Lower lobe of right lung (tissue), 2 donors: ENCODE results near the gene PRSS33. TPM values are rescaled to one million over a fixed set of nuclear protein-coding genes. Genes with fewer than 3 reads are reported as not detected.

Source experiments
- ATAC-seq, 2 donors: fragments of 200-7000 bp; cut with Tn5 transposase; one replicate each; pipeline ENCODE4 v1.9.1; 2020 to 2022; ENCODE audit warnings: mild to moderate bottlenecking in 2 of 2, moderate library complexity in 2 of 2
- DNase-seq: peaks from one replicate; pipeline ENCODE4 v3.0.0-alpha.2; 2020
- H3K27ac ChIP-seq: fragments of 200-600 bp; one replicate; pipeline ENCODE4 v1.8.0; 2022
- H3K27me3 ChIP-seq: fragments of 200-600 bp; one replicate; pipeline ENCODE4 v1.8.0; 2022; ENCODE audit warnings: low read depth
- H3K36me3 ChIP-seq: fragments of 200-600 bp; one replicate; pipeline ENCODE4 v1.8.0; 2022; ENCODE audit warnings: mild to moderate bottlenecking
- H3K4me1 ChIP-seq: fragments of 200-600 bp; one replicate; pipeline ENCODE4 v1.8.0; 2022
- H3K4me3 ChIP-seq: fragments of 200-600 bp; one replicate; pipeline ENCODE4 v1.8.0; 2022; ENCODE audit warnings: mild to moderate bottlenecking
- H3K9me3 ChIP-seq: fragments of 200-600 bp; one replicate; pipeline ENCODE4 v1.8.0; 2022
- intact Hi-C: fragments of 100-400 bp; cut with DNase I; formaldehyde crosslinking; loops from one replicate; pipeline ENCODE4 v1.11.0; 2022
- total RNA-seq: library from RNA; stranded (reverse); fragmentation: NEBNext Ultra II Directional; extraction: Animal tissue kit (Norgen Biotek cat#: 25700); gene quantifications from one replicate; pipeline ENCODE4 v1.2.1, GENCODE V29; 2021
- TF ChIP-seq, protein P1 (sequence below): fragments of 200-600 bp; IDR thresholded peaks from one replicate; pipeline ENCODE4 v1.8.0; 2022; ENCODE audit warnings: antibody characterized with exemption, mild to moderate bottlenecking
- donor health status: DM: no; HTN: yes; CAD: no; lungs with severe emphysema.

The PRSS33 gene
- total RNA-seq, 1 donor from 2014 or later = not detected

DNA sequence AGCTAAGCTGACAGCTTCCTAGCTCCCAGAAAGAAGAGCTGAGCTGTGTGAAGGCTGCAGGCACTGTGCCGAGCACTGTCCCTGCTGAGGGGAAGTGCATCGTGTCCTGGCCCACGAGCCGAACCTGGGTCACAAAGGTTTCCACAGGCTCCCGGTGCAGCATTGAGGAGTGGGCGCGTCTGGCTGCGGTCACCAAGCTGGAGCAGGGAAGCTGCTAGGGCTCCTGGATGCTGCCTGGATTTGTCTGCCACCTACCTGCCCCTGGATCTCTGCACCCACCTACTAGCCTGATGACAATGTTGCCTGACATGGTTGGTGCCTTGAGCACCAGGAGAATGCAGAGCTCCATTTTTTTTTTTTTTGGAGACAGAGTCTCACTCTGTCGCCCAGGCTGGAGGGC, 41.4 kb downstream of the PRSS33 start:
- intact Hi-C loops = no loop called here
- no peak overlapping the region for H3K27ac ChIP-seq
- no peaks in the 10 kb centered on the region for H3K4me1 ChIP-seq
- ATAC-seq (no peak), DNase-seq (peak; percentile 18)
- no peaks in the 10 kb centered on the region for H3K27me3 ChIP-seq
- no peak overlapping the region for H3K4me3 ChIP-seq
- H3K36me3 ChIP-seq = no peaks in the 10 kb centered on the region
- TF ChIP-seq, protein P1, sequence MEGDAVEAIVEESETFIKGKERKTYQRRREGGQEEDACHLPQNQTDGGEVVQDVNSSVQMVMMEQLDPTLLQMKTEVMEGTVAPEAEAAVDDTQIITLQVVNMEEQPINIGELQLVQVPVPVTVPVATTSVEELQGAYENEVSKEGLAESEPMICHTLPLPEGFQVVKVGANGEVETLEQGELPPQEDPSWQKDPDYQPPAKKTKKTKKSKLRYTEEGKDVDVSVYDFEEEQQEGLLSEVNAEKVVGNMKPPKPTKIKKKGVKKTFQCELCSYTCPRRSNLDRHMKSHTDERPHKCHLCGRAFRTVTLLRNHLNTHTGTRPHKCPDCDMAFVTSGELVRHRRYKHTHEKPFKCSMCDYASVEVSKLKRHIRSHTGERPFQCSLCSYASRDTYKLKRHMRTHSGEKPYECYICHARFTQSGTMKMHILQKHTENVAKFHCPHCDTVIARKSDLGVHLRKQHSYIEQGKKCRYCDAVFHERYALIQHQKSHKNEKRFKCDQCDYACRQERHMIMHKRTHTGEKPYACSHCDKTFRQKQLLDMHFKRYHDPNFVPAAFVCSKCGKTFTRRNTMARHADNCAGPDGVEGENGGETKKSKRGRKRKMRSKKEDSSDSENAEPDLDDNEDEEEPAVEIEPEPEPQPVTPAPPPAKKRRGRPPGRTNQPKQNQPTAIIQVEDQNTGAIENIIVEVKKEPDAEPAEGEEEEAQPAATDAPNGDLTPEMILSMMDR = no peak
- H3K9me3 ChIP-seq = no peaks in the 10 kb centered on the region

DNA sequence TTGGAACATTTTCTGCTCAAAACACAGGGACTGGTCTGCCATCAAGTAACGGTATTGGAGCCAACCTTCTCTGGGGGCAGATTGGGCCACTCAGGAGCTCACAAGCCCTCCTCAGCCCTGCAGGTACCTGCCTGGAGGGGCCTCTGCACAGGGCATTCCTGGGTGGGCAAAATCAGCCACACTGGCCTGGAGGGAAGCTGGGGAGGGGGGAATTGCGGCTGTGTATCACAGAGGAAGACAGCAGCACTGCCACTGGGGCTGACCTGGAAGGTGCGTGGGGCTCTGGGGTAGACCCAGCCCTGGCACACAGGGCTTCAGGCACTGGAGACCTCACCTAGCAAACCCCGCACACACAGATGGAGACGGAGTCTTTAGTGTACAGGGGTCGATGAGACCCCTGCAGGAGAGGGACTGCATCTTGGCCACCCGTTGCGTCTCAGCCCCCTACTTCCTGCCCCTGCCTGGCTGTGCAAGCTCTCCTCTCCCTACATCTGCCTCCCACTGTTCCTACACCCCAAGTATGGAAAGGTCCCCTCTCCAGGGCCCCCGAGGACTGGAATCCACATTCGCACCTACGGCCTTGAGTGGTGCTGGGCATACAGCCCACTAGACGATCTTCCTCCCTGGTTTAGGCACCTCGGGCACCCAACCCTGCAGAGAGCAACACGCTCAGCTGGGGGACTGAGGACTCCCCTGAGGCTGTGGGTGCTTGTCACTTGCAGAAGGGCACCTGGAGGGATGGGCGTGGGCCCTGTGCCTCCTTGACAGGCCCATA, 42.1 kb downstream of the PRSS33 start:
- TF ChIP-seq, protein P1 = no peak
- H3K27ac ChIP-seq = no peak overlapping the region
- intact Hi-C loops = no loop called here
- DNase-seq (peak; percentile 37), ATAC-seq (no peak)
- no peaks in the 10 kb centered on the region for H3K9me3 ChIP-seq
- no peaks in the 10 kb centered on the region for H3K27me3 ChIP-seq
- no peaks in the 10 kb centered on the region for H3K36me3 ChIP-seq
- H3K4me1 ChIP-seq = no peaks in the 10 kb centered on the region
- no peak overlapping the region for H3K4me3 ChIP-seq

DNA sequence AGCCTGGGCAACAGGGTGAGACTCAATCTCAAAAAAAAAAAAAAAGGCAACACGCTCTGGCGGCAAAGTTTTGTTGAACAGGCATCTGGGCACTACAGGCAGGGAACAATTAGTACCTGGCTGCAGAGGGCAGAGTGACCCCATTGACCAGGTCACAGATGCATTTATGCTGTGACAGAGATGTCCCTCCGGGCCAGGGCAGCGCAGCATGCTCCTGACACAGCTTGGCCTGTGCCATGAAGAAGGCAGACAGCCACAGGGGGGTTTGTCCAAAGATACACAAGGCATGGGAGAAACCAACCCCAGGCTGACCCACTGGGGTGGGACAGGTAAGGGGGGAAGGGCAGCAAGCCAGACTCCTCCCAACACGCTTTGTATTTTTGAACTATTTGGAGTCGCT, 42.6 kb downstream of the PRSS33 start:
- DNase-seq (peak; percentile 10), ATAC-seq (no peak)
- H3K27me3 ChIP-seq = no peaks in the 10 kb centered on the region
- no peaks in the 10 kb centered on the region for H3K4me1 ChIP-seq
- no peaks in the 10 kb centered on the region for H3K36me3 ChIP-seq
- no peak overlapping the region for H3K27ac ChIP-seq
- H3K4me3 ChIP-seq = no peak overlapping the region
- no peaks in the 10 kb centered on the region for H3K9me3 ChIP-seq
- TF ChIP-seq, protein P1 = no peak
- intact Hi-C loops = no loop called here

DNA sequence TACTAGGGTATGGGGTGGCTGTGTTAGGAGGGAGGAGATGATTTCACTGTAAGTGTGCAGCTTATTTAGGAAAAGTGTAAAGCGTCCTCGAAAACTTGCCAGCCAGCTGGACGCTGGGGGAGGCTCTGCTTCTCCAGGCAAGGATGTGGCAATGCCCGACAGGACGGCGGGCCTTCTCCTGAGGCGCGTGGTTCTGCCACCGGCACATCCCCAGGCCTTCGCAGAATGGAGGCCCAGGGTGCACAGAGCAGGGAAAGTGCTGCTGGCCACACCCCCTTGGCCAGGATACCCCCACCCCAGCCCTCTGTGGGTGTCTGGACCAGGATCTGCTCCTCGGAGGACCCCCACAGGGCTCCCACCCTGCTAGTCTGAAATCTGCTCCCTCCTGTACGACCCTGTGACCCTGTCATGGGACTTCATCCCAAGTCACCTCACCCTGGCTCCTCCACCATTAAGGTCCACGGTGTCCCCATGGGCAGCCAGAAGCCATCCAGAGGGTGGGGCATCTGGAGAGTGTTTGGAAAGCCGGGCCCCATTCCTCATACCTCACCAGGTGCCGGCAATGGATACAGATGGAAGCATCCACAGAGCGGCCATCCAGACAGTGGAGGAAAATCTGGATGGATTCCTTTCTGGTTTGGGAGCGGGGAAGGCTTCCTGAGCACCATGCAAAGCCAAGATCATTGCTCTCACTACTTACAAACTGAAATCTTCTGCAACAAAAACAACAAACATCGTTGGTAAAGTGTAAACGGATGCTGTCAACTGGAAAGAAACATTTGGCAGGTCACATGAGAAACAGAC, 44.2 kb downstream of the PRSS33 start:
- TF ChIP-seq, protein P1 = no peak
- ATAC-seq (peak in 1 of 2 donors; percentile 7), DNase-seq (peak; percentile 36)
- H3K27ac ChIP-seq = no peak overlapping the region
- H3K4me1 ChIP-seq = no peaks in the 10 kb centered on the region
- intact Hi-C loops = no loop called here
- H3K27me3 ChIP-seq = no peaks in the 10 kb centered on the region
- no peak overlapping the region for H3K4me3 ChIP-seq
- H3K9me3 ChIP-seq = no peaks in the 10 kb centered on the region
- no peaks in the 10 kb centered on the region for H3K36me3 ChIP-seq

DNA sequence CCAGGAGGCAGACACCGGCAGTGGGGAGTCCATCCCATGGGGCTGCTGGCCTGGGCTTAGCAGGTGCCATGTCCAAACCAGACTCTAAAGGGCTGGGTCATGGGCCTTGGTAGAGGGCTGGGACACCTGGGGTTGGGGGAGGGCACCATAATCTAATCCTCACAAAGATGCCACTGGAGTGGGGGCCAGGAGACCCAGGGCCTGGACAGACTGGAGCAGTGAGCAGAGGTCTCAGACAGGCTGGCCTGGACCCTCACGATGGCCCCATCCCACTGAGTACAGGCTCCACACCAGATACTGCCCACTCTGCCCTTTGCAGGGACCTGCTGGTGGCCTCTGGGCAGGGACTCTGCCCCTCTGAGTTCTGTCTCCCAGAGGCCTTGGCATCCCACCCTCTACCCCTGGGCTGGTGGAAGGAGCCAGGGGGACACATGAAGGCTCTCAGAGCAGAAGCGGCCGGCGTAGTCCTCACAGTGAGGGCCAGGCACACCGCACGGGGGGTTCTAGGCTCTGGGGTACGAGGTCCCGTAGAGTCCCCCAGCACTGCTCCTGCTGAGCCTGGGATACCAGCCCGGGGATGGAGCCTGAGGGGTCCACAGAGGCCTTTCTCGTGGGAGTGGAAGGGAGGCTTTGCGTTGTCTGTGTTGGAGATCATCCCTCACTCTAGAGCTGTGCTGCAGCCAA, 44.9 kb downstream of the PRSS33 start:
- TF ChIP-seq, protein P1 = no peak
- no peaks in the 10 kb centered on the region for H3K36me3 ChIP-seq
- no peaks in the 10 kb centered on the region for H3K9me3 ChIP-seq
- H3K27ac ChIP-seq = no peak overlapping the region
- intact Hi-C loops = no loop called here
- H3K27me3 ChIP-seq = no peaks in the 10 kb centered on the region
- ATAC-seq (no peak), DNase-seq (peak; percentile 40)
- no peaks in the 10 kb centered on the region for H3K4me1 ChIP-seq
- H3K4me3 ChIP-seq = no peak overlapping the region
